Panc1 (cell line): ENCODE results near the gene AKAP11. TPM values are rescaled to one million over a fixed set of nuclear protein-coding genes. Genes with fewer than 3 reads are reported as not detected.

Source experiments
- ATAC-seq: fragments of 200-7000 bp; cut with Tn5 transposase; 2 replicates; pipeline ENCODE4 v1.9.1; 2020; ENCODE audit warnings: mild to moderate bottlenecking, moderate library complexity
- BruUV-seq: library from RNA; stranded (reverse); fragments of 400-500 nt; replicated peaks from 2 replicates; lab custom pipeline; 2021; lab: Mats Ljungman, UMichigan
- CTCF ChIA-PET: fragments of 300-600 bp; sonication (Branson Sonifier 250); formaldehyde crosslinking; loops from one replicate; lab custom pipeline; 2022; ENCODE audit warnings: antibody characterized with exemption; lab: Charles Lee
- POLR2A ChIA-PET: fragments of 300-600 bp; sonication (Branson Sonifier 250); formaldehyde crosslinking; loops from one replicate; lab custom pipeline; 2022; ENCODE audit warnings: antibody characterized with exemption; lab: Charles Lee
- DNase-seq: peaks from one replicate; pipeline ENCODE4 v3.0.0-alpha.2; 2010; ENCODE audit warnings: low read depth, low spot score
- H3K27ac ChIP-seq: 2 replicates; pipeline ENCODE4 v1.5.1; 2011; ENCODE audit warnings: mild to moderate bottlenecking, low read length, inconsistent platforms
- H3K27me3 ChIP-seq: fragments of 200-500 bp; sonication (Bioruptor generic); 2 replicates; pipeline ENCODE4 v1.6.0; 2014; ENCODE audit warnings: low read length, inconsistent platforms; ENCODE audit not compliant: control insufficient read depth, insufficient read depth
- H3K36me3 ChIP-seq: fragments of 200-500 bp; sonication (Bioruptor generic); 2 replicates; pipeline ENCODE4 v1.5.1; 2014; ENCODE audit warnings: inconsistent platforms, mild to moderate bottlenecking, low read length, moderate library complexity; ENCODE audit not compliant: control insufficient read depth, insufficient read depth
- H3K4me1 ChIP-seq: 2 replicates; pipeline ENCODE4 v1.5.1; 2011; ENCODE audit warnings: inconsistent platforms, mild to moderate bottlenecking, low read length, moderate library complexity; ENCODE audit not compliant: control insufficient read depth, insufficient read depth
- H3K4me3 ChIP-seq, 2 experiments: 2 replicates each; pipeline ENCODE4 v1.5.1; 2011 to 2012; ENCODE audit warnings: low read depth in 2 of 2, low read length in 2 of 2, mild to moderate bottlenecking in 2 of 2, inconsistent platforms in 1 of 2, moderate library complexity in 1 of 2
- H3K9me3 ChIP-seq: fragments of 200-500 bp; sonication (Bioruptor generic); 2 replicates; pipeline ENCODE4 v1.5.1; 2014; ENCODE audit warnings: low read depth, mild to moderate bottlenecking, inconsistent platforms, low read length, moderate library complexity; ENCODE audit not compliant: control insufficient read depth, insufficient read depth
- POLR2AphosphoS5 ChIP-seq: IDR thresholded peaks from 2 replicates; pipeline ENCODE4 v1.6.1; 2012; ENCODE audit warnings: mild to moderate bottlenecking, low read depth, low read length, moderate library complexity
- REST ChIP-seq, 2 experiments: IDR thresholded peaks; 2 replicates each; pipeline ENCODE4 v1.6.1; 2011 to 2012; ENCODE audit warnings: low read depth in 2 of 2, control low read depth in 1 of 2, low read length in 1 of 2, mild to moderate bottlenecking in 1 of 2, moderate library complexity in 1 of 2; ENCODE audit not compliant: insufficient read depth in 1 of 2
- SIN3A ChIP-seq: IDR thresholded peaks from 2 replicates; pipeline ENCODE4 v1.6.1; 2012; ENCODE audit warnings: low read depth, mild to moderate bottlenecking, low read length, moderate library complexity, borderline replicate concordance; ENCODE audit not compliant: insufficient read depth
- TCF7L2 ChIP-seq: IDR thresholded peaks from 2 replicates; pipeline ENCODE4 v1.6.1; 2011; ENCODE audit warnings: mild to moderate bottlenecking, low read depth, low read length, inconsistent platforms
- in situ Hi-C: cut with HindIII; loops from 2 replicates; pipeline ENCODE4 v1.10.0; 2016; ENCODE audit warnings: low sequenced_read_pairs, low pct_unique_long_range_greater_than_20kb
- intact Hi-C: fragments of 100-400 bp; cut with micrococcal nuclease; formaldehyde crosslinking; loops from one replicate; pipeline ENCODE4 v1.10.0; 2022; ENCODE audit not compliant: unreplicated experiment
- total RNA-seq: library from RNA; stranded (reverse); gene quantifications from one replicate; pipeline ENCODE4 v1.2.1, GENCODE V29; 2021; ENCODE audit not compliant: unreplicated experiment
- TF ChIP-seq, protein P1 (sequence below): fragments of 450-650 bp; IDR thresholded peaks from 2 replicates; pipeline ENCODE4 v1.5.1; 2017; ENCODE audit warnings: mild to moderate bottlenecking

Gene AKAP11
- total RNA-seq, 1 experiment from 2014 or later: 17.8 TPM

DNA sequence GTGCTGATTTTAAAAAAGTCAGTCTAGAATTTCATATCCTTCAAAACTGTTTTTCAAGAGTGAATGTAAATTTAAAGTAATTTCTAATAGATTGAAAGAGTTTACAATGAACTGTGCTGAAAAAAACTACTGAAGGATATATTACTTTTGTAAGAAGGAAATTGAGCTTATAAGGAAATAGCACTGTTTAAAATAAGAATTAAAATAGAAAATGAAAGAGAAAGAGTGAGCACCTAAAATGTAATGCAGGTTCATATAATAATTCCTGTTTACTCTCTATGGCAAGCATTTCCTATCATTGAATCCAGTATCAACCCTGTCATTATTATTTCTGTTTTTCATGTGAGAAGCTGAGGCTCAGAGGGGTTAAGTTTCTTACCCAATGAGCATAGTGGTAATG is 57.3 kb downstream of the AKAP11 start:
- no peaks in the 10 kb centered on the region for H3K9me3 ChIP-seq
- in situ Hi-C loops (no loop called here), intact Hi-C loops (no loop called here)
- no peaks in the 10 kb centered on the region for H3K27me3 ChIP-seq
- H3K4me3 ChIP-seq: no peak overlapping the region
- DNase-seq (no peak), ATAC-seq (no peak)
- POLR2A ChIA-PET: no interaction called here
- BruUV-seq: no TSS peak
- H3K36me3 ChIP-seq: no peaks in the 10 kb centered on the region
- no peak overlapping the region for H3K27ac ChIP-seq
- TF ChIP-seq SIN3A: no peak
- no peak for TF ChIP-seq POLR2AphosphoS5
- TF ChIP-seq, protein P1, sequence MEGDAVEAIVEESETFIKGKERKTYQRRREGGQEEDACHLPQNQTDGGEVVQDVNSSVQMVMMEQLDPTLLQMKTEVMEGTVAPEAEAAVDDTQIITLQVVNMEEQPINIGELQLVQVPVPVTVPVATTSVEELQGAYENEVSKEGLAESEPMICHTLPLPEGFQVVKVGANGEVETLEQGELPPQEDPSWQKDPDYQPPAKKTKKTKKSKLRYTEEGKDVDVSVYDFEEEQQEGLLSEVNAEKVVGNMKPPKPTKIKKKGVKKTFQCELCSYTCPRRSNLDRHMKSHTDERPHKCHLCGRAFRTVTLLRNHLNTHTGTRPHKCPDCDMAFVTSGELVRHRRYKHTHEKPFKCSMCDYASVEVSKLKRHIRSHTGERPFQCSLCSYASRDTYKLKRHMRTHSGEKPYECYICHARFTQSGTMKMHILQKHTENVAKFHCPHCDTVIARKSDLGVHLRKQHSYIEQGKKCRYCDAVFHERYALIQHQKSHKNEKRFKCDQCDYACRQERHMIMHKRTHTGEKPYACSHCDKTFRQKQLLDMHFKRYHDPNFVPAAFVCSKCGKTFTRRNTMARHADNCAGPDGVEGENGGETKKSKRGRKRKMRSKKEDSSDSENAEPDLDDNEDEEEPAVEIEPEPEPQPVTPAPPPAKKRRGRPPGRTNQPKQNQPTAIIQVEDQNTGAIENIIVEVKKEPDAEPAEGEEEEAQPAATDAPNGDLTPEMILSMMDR: no peak
- TF ChIP-seq TCF7L2: no peak
- no peak for TF ChIP-seq REST (IDR thresholded peaks at IDR 0.05; ENCODE audit: insufficient read depth in 1 of 2, low read depth in 2 of 2, low read length in 1 of 2)
- H3K4me1 ChIP-seq: no peaks in the 10 kb centered on the region; the same call in 1 of the 2 replicates
- CTCF ChIA-PET: no interaction called here

DNA sequence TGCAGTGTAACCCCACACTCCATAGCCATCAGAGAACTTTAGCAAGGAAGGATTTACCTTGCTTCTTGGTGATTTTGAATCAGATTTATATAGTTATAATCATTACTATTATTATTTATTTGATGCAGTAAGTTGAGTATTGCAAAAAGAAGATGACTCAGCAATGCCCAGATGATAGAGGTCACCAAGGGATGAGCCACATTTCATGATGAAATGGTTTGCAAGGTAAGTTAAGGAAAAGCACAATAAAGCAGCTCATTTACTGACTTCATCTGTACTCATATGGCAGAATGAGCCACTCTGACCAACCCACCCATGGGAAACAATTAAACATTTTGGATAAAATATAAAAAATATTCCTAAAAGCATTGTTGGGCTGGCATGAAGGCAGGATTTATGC is 59.1 kb downstream of the AKAP11 start:
- no peak for ATAC-seq
- BruUV-seq: no TSS peak
- intact Hi-C loops: no loop called here
- no peak for TF ChIP-seq SIN3A
- TF ChIP-seq TCF7L2: no peak
- no peak for TF ChIP-seq POLR2AphosphoS5
- TF ChIP-seq, protein P1: no peak
- TF ChIP-seq REST (IDR thresholded peaks at IDR 0.05; ENCODE audit: insufficient read depth in 1 of 2, low read depth in 2 of 2, low read length in 1 of 2): no peak
- POLR2A ChIA-PET: no interaction called here
- Histone ChIP-seq H3K9me3 (no peaks in the 10 kb centered on the region), H3K36me3 (no peaks in the 10 kb centered on the region), H3K27ac (no peak overlapping the region), H3K4me3 (no peak overlapping the region), H3K4me1 (no peaks in the 10 kb centered on the region; the same call in 1 of the 2 replicates), H3K27me3 (no peaks in the 10 kb centered on the region)
- in situ Hi-C loops: no loop called here
- CTCF ChIA-PET: no interaction called here
- DNase-seq: no peak
